ENCODE results near the gene EIF5B.

The EIF5B gene

DNA sequence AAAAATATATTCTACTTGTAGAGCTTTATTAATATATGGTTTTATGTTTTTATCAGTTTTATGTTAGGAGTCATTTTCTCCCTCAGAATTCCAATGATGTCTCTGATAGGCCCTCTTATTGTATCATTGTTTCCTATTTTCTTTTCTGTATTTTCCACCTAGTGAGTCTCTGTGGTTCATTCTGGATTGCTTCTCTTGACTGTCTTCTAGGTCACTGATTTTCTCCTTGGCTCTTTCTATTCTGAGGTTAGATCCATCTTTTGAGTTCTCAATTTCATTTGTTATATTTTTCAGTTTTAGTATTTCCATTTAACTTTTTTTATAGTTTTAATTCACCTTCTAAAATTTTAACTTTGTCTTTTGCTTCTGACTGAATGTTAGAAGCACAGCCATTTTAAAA is 37.6 kb downstream of the EIF5B start:
- DNase-seq: no peak

DNA sequence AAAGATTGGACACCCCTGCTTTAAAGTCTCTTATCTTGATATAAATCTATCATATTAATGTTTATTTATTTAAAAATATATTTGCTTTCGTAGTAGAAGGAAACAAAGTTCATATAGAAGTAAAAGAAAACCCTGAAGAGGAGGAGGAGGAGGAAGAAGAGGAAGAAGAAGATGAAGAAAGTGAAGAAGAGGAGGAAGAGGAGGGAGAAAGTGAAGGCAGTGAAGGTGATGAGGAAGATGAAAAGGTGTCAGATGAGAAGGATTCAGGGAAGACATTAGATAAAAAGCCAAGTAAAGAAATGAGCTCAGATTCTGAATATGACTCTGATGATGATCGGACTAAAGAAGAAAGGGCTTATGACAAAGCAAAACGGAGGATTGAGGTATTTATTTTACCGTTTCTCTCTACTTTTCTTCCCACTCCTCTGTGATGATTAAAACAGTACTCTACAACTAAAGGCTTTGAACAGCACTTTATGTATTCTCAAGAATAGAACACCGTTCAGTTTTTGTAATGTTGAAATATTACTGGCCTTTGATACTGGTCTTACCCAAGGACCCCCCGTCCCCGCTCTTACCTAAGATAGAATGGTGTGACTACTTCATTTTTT is 39.2 kb downstream of the EIF5B start:
- no peak for DNase-seq

DNA sequence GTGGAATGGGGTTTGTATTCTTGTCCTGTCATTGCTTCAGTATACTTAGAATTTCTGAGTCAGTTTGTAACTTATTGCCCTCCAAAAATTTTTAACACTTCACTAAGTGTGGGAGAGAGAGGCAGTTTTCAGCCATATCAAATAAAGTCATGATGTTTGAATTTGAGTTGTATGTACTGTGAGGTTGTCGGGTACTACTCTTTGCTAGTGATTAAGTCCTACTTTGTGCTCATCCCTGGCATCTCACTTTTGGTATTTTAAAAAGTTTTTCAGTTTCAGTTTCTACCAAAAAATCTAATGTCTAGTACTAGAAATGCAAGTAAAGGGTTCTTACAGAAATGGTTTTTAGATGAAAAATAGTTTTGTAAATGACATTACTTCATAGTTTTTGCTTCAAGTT is 40.7 kb downstream of the EIF5B start:
- no peak for DNase-seq

DNA sequence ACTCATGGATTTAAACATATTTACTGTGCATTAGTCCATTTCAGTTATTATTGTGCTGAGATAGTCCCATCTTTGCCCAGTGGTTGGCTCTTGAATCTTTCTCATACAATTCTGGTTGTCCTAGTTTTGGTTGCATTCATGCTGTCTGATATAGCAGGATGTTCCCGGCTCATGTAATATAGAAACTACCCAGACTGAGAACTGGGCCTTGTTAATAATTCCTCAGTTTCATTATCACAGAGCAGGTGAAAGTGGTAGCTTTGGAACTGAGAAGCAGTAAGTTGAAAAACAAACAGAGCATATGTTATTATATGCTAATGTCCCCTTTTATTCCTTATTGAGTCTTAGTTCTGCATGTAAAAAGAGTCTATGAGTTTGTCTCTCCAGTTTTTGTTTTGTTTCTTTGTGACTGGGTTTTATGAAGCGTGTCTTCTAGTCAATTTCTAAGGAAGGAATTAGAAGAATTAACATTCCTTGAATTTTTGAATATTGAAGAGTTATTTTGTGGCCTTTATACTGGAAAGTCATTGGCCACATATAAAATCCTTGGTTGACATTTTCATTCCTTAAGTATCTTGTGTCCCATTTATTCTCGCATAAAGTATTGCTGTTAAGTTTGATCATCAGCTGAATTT is 43.3 kb downstream of the EIF5B start:
- DNase-seq: no peak

DNA sequence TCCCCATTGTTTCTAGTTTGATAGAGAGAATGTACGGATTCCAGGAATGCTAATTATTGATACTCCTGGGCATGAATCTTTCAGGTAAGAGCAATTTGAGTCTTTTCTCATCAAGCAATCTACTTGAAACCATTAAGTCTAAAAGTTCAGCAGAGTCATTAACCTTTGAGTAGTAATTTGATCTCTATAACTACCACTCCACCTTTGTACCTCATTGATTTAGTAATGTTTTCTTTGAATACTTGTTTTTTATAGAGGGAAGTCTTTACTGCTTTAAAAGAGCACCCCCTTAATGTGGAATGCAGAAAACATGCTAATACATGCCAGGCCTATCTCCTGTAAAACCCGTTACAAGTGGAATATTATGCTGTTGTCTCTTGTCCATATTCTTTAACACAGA is 45.0 kb downstream of the EIF5B start:
- DNase-seq: no peak

DNA sequence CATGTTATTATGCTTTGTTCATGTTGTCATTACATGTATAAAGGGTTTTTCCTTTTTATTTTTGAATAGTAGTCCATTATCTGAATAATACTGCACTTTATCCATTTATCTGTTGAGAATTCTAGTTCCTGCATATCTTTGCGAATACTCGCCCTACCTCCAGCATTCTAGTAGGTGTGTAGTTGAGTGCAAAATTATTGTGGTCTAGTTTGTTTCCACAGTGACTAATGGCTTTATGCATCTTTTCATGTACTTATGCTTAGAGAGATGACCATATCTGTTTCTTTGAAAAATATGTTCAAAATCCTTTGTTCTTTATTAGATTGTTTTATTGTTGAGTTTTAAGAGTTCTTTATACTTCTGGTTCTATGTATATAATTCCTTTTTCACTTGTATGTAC is 48.8 kb downstream of the EIF5B start:
- no peak for DNase-seq

DNA sequence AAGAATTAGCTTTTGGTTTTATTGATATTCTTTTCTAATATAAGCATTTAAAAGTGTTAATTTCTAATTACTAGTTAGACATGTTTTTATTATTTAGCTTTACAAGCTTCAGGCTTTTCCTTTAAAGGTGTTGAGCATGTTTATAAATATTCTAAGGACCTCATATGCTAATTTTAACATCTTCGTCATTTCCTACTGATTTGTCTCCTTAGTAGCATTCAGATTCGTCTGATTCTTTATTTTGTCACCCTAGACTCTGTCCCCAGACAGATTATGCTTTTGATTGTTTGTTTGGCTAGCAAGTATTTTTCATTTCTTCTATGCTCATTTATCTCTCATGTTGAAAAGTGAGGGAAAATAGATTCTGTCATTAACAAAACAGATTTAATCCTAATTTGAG is 51.7 kb downstream of the EIF5B start:
- DNase-seq: no peak

DNA sequence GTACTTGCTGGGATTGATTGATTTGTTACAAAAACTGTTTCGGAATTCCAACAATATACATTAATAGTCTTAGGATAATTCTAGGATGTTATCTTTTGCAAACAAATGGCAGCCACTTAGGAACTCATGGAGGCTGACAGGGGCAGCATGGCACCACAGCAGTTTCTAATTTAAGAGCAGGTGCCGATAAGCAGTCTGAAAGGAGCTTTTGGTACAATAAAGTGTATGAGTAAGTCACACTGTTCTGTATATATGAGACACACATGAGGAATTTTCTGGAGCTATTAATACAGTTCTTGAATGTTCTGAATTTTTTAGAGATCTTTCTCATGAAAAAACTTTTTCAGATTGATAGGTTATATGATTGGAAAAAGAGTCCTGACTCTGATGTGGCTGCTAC is 52.2 kb downstream of the EIF5B start:
- no peak for DNase-seq

DNA sequence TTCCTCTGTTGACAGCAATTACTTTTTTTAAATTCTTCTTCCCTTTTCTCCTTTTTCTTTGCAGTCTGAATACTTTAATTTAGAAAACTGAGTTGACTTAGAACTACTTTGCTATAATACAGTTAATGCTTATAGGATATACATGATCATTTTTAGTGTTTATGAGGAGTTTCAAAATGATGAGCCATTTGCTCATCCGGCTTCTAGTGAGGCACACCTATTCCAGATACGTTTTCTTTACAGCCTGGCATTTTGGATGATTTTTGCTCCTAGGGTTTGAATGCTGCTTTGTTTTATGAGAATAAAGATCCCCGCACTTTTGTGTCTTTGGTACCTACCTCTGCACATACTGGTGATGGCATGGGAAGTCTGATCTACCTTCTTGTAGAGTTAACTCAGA is 52.8 kb downstream of the EIF5B start:
- DNase-seq: no peak

DNA sequence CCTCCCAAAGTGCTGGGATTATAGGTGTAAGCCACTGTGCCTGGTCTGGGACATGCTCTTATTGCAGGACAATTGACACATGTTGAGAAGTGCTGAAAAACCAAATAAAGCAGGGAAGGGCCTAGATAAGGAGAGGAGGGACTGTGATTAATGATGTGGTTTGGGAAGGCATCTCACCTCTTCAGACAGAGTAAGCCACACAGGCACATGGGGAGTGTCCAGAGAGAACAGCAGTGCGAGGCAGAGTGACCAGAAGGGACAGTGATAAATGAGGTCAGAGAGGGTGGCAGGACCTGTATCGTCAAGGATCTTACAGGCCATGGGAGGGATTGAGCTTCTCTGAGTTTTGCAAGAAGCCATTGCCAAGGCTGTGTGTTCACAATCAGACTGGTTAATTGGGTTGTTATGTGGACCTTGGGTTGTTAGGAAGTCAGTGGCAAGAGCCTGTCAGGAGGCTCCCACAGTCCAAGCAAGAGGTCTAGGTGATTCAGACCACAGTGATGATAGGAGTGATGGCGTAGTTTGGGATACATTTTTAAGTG is 58.5 kb downstream of the EIF5B start:
- DNase-seq: no peak

DNA sequence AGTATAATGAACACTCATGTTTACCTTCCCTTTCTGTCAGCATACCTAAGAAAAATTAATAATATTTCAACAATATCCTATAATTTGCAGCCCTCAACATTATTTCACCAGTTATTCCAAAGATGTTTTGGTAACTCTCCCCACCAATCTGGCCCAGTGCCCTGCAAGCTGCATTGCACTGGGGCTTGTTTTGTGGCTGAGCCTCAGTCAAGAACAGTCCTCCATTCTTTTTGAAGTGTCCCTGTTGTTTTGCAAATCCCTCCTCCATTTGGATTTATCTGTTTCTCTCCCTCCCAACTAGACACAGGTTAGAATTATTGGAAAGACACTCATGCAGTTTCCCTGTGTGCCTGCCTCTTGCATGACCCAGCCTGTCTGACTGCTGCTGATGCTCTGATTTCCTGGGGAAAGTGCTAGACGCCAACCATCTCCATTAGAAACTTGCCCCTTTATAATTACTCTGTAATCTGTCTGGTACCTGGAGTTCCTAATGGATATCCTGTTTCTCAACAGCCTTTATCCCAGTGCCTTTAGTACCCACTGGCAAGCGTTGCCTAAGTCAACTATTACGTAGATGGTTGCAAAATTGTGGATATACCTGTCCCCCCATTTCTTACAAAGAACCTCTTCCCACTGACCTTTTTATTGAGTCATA is 60.2 kb downstream of the EIF5B start:
- DNase-seq: no peak

DNA sequence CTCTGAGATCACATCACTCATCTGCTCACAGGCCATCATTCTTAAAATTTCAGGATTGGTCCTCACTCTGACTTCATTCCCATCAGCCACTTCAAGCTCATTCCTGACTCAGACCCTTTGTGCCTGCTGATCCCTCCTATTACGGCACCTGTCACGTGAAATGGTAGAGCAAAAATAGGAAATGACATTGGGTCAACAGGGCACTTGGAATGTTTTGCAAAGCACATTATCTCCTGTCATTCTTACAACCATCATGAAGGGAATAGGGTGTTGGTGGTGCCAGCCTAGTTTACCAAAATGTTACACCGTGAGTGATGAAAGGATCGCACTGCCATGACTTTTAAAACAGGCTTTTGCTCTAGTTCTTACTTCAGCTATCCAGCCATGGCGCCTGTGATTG is 61.1 kb downstream of the EIF5B start:
- no peak for DNase-seq

DNA sequence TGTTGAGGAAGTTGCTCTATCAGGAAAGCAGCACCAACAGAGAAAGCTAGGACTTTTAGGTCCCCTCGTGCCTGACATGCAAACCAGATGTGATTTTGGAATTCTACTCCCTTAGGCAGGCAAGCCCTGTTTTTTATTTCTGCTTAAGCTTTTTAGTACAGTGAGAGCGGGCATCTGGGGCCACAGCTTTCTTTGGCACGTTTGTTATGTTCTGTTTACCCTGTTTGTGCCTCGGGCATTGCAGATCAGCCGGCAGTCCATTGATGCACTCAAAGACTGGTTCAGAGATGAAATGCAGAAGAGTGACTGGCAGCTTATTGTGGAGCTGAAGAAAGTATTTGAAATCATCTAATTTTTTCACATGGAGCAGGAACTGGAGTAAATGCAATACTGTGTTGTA is 61.9 kb downstream of the EIF5B start:
- DNase-seq: no peak

DNA sequence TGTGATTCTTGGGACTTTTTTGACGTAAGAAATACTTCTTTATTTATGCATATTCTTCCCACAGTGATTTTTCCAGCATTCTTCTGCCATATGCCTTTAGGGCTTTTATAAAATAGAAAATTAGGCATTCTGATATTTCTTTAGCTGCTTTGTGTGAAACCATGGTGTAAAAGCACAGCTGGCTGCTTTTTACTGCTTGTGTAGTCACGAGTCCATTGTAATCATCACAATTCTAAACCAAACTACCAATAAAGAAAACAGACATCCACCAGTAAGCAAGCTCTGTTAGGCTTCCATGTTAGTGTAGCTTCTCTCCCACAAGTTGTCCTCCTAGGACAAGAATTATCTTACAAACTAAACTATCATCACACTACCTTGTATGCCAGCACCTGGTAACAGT is 62.6 kb downstream of the EIF5B start:
- no peak for DNase-seq

DNA sequence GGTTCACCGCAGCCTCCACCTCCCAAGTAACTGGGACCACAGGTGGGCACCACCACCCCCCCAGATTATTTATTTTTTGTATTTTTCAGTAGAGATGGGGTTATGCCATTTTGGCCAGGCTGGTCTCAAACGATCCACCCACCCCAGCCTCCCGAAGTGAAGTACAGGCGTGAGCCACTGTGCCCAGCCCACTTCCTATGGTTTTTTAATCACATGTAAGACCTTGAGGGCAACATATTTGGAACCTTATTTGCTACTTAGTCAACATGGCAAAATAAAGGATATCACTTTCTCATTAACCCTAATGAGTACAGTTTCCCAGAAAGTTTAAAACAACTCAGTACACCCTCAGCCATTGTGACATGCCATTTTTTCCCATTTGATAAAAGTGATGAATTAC is 64.7 kb downstream of the EIF5B start:
- DNase-seq: no peak

DNA sequence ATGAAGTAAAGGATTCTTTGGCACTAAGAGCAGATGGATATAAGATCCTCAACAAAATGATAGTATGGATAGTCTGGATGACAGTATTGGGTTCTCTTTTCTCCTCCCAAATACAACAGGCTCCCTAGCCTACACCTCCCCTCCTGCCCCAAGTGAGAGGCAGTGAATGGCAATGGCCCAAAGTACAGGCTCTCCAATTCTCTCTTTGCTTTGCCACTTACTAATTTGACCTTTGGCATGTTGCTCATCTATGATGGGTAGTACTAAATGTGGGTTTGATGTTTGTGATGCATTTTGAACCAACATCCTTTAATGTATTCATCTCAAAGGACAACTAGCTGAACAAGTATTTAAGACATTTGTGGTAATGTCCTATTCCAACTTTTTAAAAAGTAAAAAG is 65.9 kb downstream of the EIF5B start:
- no peak for DNase-seq

DNA sequence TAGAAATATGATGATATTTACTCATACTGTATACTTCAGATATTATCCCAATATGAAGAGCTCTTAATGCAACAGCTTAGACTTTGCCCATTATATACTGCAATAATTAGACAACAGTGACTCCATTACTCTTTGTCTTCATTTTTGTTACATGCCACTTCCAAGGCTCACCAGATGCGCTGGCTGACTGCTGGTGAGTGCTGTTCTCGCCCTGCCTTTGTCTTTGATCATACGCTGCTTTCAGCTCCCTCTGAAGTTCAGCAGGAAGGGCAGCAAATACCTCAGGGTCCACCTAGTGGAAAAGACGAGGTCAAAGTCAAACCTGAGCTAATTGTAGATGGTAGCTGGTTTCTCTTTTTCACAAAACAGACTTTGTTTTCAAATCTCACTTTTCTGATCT is 66.3 kb downstream of the EIF5B start:
- no peak for DNase-seq

DNA sequence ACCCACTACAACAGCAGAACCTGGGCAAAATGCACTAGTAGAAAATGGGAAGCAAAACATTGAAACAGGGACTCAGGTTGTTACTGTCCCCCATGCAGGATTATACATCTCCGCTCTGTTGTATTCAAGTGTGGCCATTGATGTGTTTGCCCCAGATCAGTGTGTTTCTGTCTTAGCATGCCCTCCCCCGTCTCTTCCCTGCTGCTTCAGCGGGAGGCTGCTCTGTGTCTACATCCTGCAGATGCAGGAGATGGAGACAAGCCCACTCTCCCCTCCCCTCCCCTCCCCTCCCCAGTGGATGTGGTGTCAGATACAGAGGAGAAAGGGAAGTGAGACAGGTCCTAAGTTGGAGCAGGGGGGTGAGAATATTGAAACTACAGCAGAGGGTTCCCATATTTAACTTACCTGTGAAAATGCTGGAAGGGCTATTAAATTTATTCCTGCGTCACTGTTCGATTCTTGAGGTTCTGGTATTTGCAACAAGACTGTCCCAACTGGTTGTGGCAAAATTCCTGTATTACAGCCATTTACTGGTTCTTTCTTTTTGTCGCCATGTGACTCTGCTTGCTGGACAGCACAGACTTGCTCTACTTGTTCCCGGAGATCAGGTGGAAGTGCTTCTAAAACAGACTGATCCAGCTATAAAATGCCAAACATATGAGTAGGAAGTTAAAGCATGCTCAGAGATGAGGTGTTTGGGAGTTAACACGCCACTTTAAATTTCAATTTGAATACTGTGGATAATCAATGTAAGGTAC is 67.0 kb downstream of the EIF5B start:
- DNase-seq: no peak

DNA sequence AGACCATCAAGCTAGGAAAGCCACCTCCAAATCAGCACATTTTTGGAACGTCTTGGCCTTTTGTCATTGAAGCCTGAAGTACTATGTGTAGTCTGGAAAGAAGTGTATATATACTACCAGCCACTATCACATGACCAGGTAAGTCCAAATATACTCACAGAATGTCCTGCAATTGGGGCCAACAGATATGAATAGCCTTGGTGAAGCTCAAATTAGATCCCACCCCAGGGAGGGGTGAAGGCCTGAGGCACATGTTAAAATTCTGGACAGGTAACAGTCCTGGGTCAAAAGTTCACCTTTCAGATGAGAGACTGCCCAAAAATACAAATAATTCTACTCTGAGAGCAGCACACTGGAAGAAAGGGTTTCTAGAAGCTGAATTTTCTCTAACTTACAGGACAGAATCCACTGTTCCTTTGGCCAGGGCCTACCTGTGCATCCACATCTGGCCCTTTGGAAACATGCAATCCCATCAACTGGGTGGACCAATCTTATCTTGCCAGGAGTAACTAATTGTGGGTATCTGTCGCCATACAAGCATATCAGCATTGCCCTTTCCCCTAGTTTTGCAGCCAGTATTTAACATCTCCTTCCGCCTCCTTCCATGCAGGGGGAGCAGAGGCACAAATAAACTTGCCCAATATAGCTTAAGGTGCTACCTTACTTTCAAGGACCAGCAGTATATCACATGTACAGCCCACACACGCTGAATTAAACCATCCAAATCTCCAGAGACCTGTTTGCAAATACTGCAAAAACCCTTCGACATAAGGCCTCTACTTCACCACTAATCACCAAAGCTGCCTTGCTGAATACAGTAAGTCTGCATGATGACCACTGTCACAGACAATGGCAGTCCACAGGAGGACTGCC is 67.8 kb downstream of the EIF5B start:
- DNase-seq: no peak

DNA sequence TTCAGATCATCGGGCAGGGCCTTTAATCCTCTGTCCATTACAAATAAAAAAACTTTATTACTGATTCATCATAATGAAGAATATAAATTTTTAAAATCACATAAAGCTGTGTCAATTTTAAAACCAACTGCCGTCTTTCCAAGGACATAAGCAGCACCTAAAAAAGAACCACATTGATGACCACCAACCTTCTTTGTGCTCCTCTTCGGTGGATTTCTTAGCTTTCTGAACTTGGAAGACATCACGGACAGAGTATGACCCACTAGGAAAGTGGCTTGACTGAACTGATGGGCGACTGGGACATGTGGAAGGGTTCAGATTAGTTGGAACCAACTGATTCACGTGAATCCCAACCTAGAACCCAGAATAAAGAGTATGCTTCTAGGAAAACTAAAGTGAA is 68.9 kb downstream of the EIF5B start:
- DNase-seq: no peak

DNA sequence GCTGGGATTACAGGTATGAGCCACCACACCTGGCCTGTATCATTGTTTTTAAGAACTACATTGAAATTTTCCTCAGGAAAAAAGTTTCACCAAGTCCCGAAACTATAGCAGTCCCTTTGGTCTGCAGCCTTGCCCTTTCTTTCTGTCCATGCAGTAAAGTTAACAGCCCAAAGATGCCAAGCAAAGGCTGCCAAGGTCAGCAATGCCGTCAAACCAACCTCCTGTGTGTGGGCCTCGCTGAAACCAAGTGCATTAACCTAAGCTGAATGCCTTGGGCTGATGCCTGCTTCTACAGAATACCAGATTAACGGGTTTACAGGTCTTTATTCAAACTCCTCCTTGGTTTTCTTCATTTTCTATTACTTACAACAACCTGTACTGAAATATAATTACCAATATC is 73.1 kb downstream of the EIF5B start:
- no peak for DNase-seq

DNA sequence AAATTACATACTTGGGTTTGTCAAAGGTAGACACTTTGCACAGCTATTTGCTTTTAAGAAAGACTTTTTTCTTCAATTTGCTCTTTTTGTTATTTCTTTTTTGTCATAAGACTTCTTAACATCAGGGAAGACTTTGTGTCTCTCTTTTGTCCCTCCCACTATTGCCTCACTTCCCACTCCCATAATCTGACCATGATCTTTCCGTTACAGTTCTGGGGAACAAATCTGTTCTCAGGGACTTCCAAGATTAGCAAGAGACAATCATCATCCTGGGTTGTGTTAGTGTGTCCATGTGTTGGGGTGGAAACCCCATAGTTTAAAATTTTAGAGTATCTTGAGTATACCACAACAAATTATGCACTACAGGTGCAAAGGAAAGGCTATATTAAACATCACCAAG is 77.4 kb downstream of the EIF5B start:
- DNase-seq: no peak

DNA sequence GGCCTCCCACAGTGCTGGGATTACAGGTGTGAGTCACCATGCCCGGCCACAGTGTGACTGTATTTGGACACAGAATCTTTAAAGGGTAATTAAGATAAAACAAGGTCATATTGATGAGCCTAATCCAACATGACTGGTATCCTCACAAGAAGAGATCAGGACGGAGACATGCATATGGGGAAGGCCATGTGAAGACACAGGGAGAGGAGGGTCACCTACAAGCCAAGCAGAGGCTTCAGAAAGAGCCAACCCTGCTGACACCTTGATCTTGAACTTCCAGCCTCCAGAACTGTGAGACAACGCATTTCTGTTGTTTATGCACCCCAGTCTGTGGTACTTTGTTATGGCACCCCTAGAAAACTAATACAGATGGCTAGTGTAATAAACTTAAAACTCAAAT is 80.2 kb downstream of the EIF5B start:
- DNase-seq: no peak
